ENCODE results near the gene UHRF1.

UHRF1 gene

DNA sequence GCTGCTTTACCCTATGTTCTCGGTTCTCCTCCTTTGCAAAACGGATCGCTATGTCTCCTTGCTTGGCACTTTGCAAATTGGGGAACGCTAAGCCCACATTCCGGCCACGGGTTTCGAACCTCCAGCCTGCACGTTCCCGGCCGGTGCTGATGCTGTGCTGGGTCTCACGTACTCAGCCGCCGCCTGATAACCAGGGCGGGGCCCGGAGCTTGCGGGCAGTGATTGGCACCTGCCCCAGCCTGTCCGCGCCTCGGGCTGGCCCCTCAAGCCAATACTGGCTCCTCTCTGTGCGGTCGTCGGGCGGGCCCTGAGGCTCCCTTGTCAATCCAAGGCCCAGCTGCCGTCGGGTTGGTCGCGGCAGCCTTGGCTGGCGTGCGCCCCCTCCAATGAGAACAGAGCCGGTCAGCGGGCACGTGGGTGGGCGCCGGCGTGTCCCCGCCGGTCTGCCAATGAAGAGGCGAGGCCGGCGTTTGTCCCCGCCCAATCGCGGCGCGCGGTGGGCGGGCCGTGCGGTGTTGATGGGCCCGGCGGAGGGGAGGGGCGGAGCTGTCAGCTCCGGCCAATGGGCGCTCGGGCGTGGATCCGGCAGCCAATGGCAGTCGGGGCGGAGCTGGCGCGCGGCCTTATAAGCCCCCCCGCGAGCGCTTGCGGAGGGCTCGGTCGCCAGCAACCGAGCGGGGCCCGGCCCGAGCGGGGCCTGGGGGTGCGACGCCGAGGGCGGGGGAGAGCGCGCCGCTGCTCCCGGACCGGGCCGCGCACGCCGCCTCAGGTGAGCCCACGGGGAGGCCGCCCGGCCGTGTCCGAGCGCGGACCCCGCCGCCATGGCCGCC, 59.4 kb downstream of the UHRF1 start, which contains the start of gene KDM4B:
KDM4B (plus strand) TSS at position 652 of the 830 bp plus-strand sequence. CDS start 63,778 bp downstream, outside the sequence.
- H3K79me1 ChIP-seq (replicated peaks; ENCODE audit: low read length, poor library complexity, severe bottlenecking), result no peaks in the 10 kb centered on the region
- H3K9ac ChIP-seq (ENCODE audit: low read length), result peak within 1 kb of the TSS; percentile 90
- peak within 1 kb of the TSS; percentile 50 for H2AK5ac ChIP-seq (ENCODE audit: low read length, severe bottlenecking)
- peak within 1 kb of the TSS; percentile 23 for H4K91ac ChIP-seq (ENCODE audit: low read length)
- H3K4me3 ChIP-seq (ENCODE audit: insufficient read depth in 1 of 2, low read depth in 1 of 2, low read length in 2 of 2), result peak within 1 kb of the TSS; percentile 81 to 84
- H3K4me2 ChIP-seq (ENCODE audit: low read length, poor library complexity, severe bottlenecking), result peak within 1 kb of the TSS; percentile 99
- H3K4me1 ChIP-seq (ENCODE audit: control insufficient read depth, insufficient read depth, low read depth, low read length), result peaks cover 34% of the 10 kb centered on the region
- H3K4ac ChIP-seq (ENCODE audit: low read depth in 1 of 2, low read length in 2 of 2), result peak within 1 kb of the TSS; percentile 54 to 76
- no peaks in the 10 kb centered on the region for H3K27me3 ChIP-seq (ENCODE audit: control insufficient read depth in 1 of 2, insufficient read depth in 1 of 2, low read length in 2 of 2)
- H2BK15ac ChIP-seq (ENCODE audit: low read depth, poor library complexity, severe bottlenecking), result no peak within 1 kb of the TSS
- peaks cover 0 to 3% of the 10 kb centered on the region in 2 experiments for H3K36me3 ChIP-seq (ENCODE audit: control insufficient read depth in 1 of 2, insufficient read depth in 2 of 2, low read depth in 1 of 2, low read length in 2 of 2)
- H2BK120ac ChIP-seq (ENCODE audit: low read depth, low read length), result no peak within 1 kb of the TSS
- peak within 1 kb of the TSS; percentile 26 for H3K27ac ChIP-seq (ENCODE audit: low read length, poor library complexity, severe bottlenecking)
- no peaks in the 10 kb centered on the region for H3K9me3 ChIP-seq (ENCODE audit: control insufficient read depth, low read length)
- H3K14ac ChIP-seq (ENCODE audit: low read length in 2 of 2), result peak within 1 kb of the TSS in 1 of 2 experiments; percentile 74
- peak within 1 kb of the TSS; percentile 71 for H4K8ac ChIP-seq (ENCODE audit: low read length)
- H3K18ac ChIP-seq (ENCODE audit: low read depth in 1 of 2, low read length in 2 of 2), result peak within 1 kb of the TSS; percentile 60 to 93
- DNase-seq, result peak; percentile 99
- 1% methylated on average over 59 of the region's 96 CpGs for WGBS
- peak within 1 kb of the TSS in 1 of 2 experiments; percentile 80 for H2BK12ac ChIP-seq (ENCODE audit: low read length in 2 of 2)
- H3K23ac ChIP-seq (ENCODE audit: low read length in 2 of 2), result peak within 1 kb of the TSS in 1 of 2 experiments; percentile 63
- peak within 1 kb of the TSS; percentile 24 for H2BK5ac ChIP-seq (ENCODE audit: low read depth, low read length, poor library complexity, severe bottlenecking)
- peak within 1 kb of the TSS; percentile 60 for H2AFZ ChIP-seq (ENCODE audit: low read depth, low read length)

DNA sequence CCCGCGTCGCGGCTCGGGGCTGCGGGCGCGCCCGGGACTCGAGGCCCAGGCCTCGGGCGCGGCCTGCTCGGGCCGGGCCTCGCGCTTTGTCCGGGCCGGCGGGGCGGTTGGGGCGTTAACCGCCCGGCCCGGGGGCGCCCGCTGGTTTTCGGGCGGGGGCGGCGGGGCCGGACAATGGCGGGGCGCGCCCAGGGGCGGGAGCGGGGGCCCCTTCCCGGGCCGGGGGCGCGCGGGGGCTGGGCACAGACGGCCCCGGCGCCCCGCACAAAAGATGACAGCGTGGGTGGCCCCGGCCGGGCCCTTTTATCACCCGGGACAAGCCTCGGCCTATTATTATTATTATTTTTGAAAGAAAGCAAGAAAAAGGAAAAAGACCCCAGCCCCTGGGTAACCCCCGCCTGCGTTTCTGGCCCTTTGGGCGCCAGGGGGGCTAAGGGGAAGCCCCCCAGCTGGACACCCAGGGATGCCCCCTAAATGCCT, 60.0 kb downstream of the UHRF1 start:
- under 1% methylated on average over 25 of the region's 54 CpGs for WGBS

GRCh38 chr19:4969772-4970531, 60.7 kb downstream of the UHRF1 start:
- H3K4me2 ChIP-seq (ENCODE audit: low read length, poor library complexity, severe bottlenecking), result peak overlapping the region; percentile 99
- H2AK5ac ChIP-seq (ENCODE audit: low read length, severe bottlenecking), result no peak overlapping the region
- peak; percentile 65 for DNase-seq
- H4K8ac ChIP-seq (ENCODE audit: low read length), result peak overlapping the region; percentile 20
- H3K4me1 ChIP-seq (ENCODE audit: control insufficient read depth, insufficient read depth, low read depth, low read length), result peaks cover 37% of the 10 kb centered on the region
- no peak overlapping the region for H2BK120ac ChIP-seq (ENCODE audit: low read depth, low read length)
- peak overlapping the region in 1 of 2 experiments; percentile 23 for H3K18ac ChIP-seq (ENCODE audit: low read depth in 1 of 2, low read length in 2 of 2)
- no peak overlapping the region for H3K4ac ChIP-seq (ENCODE audit: low read depth in 1 of 2, low read length in 2 of 2)
- 4% methylated on average over 25 of the region's 25 CpGs for WGBS
- no peak overlapping the region for H2BK15ac ChIP-seq (ENCODE audit: low read depth, poor library complexity, severe bottlenecking)
- H2BK5ac ChIP-seq (ENCODE audit: low read depth, low read length, poor library complexity, severe bottlenecking), result peak overlapping the region; percentile 24
- H2AFZ ChIP-seq (ENCODE audit: low read depth, low read length), result no peak overlapping the region
- no peaks in the 10 kb centered on the region for H3K27me3 ChIP-seq (ENCODE audit: control insufficient read depth in 1 of 2, insufficient read depth in 1 of 2, low read length in 2 of 2)
- H3K14ac ChIP-seq (ENCODE audit: low read length in 2 of 2), result peak overlapping the region in 1 of 2 experiments; percentile 69
- peak overlapping the region; percentile 3 for H3K27ac ChIP-seq (ENCODE audit: low read length, poor library complexity, severe bottlenecking)
- peak overlapping the region in 1 of 2 experiments; percentile 63 for H3K23ac ChIP-seq (ENCODE audit: low read length in 2 of 2)
- peaks cover 0 to 3% of the 10 kb centered on the region in 2 experiments for H3K36me3 ChIP-seq (ENCODE audit: control insufficient read depth in 1 of 2, insufficient read depth in 2 of 2, low read depth in 1 of 2, low read length in 2 of 2)
- no peaks in the 10 kb centered on the region for H3K79me1 ChIP-seq (replicated peaks; ENCODE audit: low read length, poor library complexity, severe bottlenecking)
- no peak overlapping the region for H4K91ac ChIP-seq (ENCODE audit: low read length)
- no peak overlapping the region for H2BK12ac ChIP-seq (ENCODE audit: low read length in 2 of 2)
- no peaks in the 10 kb centered on the region for H3K9me3 ChIP-seq (ENCODE audit: control insufficient read depth, low read length)
- peak overlapping the region; percentile 90 for H3K9ac ChIP-seq (ENCODE audit: low read length)
- H3K4me3 ChIP-seq (ENCODE audit: insufficient read depth in 1 of 2, low read depth in 1 of 2, low read length in 2 of 2), result peak overlapping the region; percentile 81 to 84

More for the DNA sequence above, 60.0 kb downstream of the UHRF1 start:
- no peaks in the 10 kb centered on the region for H3K79me1 ChIP-seq (replicated peaks; ENCODE audit: low read length, poor library complexity, severe bottlenecking)
- peak overlapping the region; percentile 20 for H4K8ac ChIP-seq (ENCODE audit: low read length)
- peak overlapping the region; percentile 60 to 91 for H3K18ac ChIP-seq (ENCODE audit: low read depth in 1 of 2, low read length in 2 of 2)
- H2AK5ac ChIP-seq (ENCODE audit: low read length, severe bottlenecking), result no peak overlapping the region
- no peak overlapping the region for H3K23ac ChIP-seq (ENCODE audit: low read length in 2 of 2)
- no peak overlapping the region for H2AFZ ChIP-seq (ENCODE audit: low read depth, low read length)
- H3K4me3 ChIP-seq (ENCODE audit: insufficient read depth in 1 of 2, low read depth in 1 of 2, low read length in 2 of 2), result peak overlapping the region; percentile 81 to 84
- H3K14ac ChIP-seq (ENCODE audit: low read length in 2 of 2), result peak overlapping the region in 1 of 2 experiments; percentile 58
- no peak overlapping the region for H2BK12ac ChIP-seq (ENCODE audit: low read length in 2 of 2)
- peak overlapping the region in 1 of 2 experiments; percentile 76 for H3K4ac ChIP-seq (ENCODE audit: low read depth in 1 of 2, low read length in 2 of 2)
- peak overlapping the region; percentile 24 for H2BK5ac ChIP-seq (ENCODE audit: low read depth, low read length, poor library complexity, severe bottlenecking)
- peaks cover 34% of the 10 kb centered on the region for H3K4me1 ChIP-seq (ENCODE audit: control insufficient read depth, insufficient read depth, low read depth, low read length)
- H3K9ac ChIP-seq (ENCODE audit: low read length), result peak overlapping the region; percentile 90
- H2BK120ac ChIP-seq (ENCODE audit: low read depth, low read length), result no peak overlapping the region
- peaks cover 0 to 3% of the 10 kb centered on the region in 2 experiments for H3K36me3 ChIP-seq (ENCODE audit: control insufficient read depth in 1 of 2, insufficient read depth in 2 of 2, low read depth in 1 of 2, low read length in 2 of 2)
- DNase-seq, result no peak
- no peak overlapping the region for H2BK15ac ChIP-seq (ENCODE audit: low read depth, poor library complexity, severe bottlenecking)
- H3K9me3 ChIP-seq (ENCODE audit: control insufficient read depth, low read length), result no peaks in the 10 kb centered on the region
- peak overlapping the region; percentile 99 for H3K4me2 ChIP-seq (ENCODE audit: low read length, poor library complexity, severe bottlenecking)
- no peak overlapping the region for H4K91ac ChIP-seq (ENCODE audit: low read length)
- peak overlapping the region; percentile 3 for H3K27ac ChIP-seq (ENCODE audit: low read length, poor library complexity, severe bottlenecking)
- no peaks in the 10 kb centered on the region for H3K27me3 ChIP-seq (ENCODE audit: control insufficient read depth in 1 of 2, insufficient read depth in 1 of 2, low read length in 2 of 2)
